Cerebellar nuclear complex (tissue), 1 donor: ENCODE measurements around the gene KIAA1958.
"Not testable (repeated sequence)": the region's sequence is repeated elsewhere in the genome, so short reads cannot be mapped to it uniquely, and the experiment has no call there.

Source experiments
- DNase-seq, 2 experiments: peaks; one replicate each; lab custom pipeline; 2025; lab: John Stamatoyannopoulos, UW

Gene KIAA1958

DNA sequence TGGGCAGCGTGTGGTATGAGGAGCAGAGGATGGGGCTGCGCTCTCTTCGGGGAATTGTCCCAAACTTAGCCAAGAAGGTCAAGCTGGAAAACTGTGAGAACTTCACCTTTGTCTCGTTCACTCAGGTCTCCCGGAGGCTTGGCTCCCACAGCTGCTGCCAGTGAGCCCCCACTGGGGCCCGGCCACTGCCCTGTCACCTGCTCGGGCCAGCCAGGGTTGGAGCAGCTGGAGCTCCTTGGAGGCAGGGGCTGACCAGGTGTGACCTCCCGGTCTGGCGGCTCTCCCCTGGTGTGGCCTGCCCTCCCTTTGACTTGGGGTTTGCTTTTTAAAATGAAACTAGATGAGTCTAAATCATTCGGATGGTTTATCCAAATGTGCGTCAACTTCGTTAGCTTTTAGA lies 173.3 kb downstream of the KIAA1958 start:
- DNase-seq = no peak

DNA sequence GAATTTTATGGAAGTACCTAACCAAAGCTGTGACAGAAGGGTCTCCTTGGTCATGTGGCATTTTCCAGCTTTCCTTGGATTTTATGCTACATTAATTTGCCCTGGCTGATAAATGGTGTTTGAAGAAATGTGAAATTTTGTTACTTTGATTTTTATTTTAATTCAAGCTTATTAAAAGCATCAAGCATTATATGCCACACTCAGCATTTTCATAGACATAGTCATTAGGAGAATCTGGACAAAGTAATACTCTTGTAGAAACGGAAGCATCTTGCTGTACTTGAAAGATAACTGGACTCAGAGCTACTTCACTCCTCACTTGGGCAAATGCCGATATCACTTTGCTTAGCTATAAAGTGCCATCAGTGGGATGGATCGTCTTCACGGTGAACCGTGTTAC lies 177.1 kb downstream of the KIAA1958 start:
- DNase-seq = no peak

DNA sequence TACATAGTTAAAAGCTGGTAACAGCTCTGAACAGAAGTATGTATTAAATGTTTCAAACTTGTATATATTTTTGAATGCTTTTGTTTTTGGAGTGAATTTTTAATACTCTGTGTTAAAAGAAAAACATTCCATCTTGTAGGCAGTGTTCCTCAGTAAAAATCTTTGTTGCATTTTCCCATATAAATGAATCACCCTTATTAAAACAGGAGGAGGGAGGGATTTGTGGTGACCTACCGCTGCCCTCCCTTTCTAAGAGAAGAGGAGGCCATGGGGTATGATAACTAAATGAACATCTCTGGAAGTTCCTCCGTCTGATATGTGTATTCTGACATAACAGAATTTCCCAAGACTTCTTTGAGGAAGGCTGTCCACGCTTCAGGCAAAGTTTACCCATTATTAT lies 177.9 kb downstream of the KIAA1958 start:
- DNase-seq = no peak

DNA sequence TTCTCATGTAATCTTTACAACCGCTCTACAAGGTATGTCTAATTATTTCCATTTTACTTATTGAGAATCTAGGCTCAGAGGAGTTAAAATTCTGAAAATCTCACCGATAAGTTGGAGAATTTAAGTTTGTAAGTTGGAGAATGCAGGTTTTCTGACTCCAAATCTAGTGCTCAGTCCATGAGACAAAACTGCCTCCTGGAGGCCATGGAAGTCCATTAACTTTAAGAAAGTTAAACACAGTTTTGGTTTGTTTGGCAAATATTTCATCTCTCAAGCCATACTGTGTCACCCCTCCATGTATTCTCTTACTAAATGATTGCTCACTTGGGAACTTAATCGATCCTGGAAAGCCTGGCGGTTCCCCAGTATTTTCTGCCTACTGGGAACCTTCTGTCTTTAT lies 178.7 kb downstream of the KIAA1958 start:
- DNase-seq = no peak

DNA sequence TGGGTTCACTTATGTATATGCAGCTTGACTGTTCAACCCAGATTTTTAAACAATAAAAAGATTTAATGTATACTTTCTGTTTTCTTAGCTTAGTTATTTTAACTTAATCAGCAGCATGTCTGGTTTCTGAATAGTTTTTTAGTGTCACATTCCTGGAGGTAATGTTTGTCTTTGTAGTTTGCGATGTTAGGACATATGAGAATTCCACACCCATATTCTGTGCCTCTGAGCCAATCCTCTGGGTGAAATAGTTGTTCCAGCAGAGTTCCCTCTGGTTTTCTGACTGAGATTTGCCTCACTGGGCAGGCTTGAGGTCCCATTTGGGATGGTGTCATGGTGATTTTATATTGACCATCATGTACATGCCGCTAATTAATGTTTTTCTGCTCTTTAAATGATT lies 182.7 kb downstream of the KIAA1958 start:
- no peak for DNase-seq

- DNase-seq = no peak
Measured at GRCh38 chr9:112670991-112671625, 184.5 kb downstream of the KIAA1958 start.

DNA sequence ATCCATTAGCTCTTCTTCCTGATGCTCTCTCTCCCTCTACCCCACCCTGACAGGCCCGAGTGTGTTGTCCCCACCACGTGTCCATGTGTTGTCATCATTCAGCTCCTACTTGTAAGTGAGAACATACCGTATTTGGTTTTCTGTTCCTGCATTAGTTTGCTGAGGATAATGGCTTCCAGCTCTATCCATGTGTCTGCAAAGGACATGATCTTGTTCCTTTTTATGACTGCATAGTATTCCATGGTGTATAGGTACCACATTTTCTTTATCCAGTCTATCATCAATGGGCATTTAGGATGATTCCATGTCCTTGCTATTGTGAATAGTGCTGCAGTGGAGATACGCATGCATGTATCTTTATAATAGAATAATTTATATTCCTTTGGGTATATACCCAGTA lies 186.6 kb downstream of the KIAA1958 start:
- not testable (repeated sequence) for DNase-seq

- DNase-seq = no peak
Measured at GRCh38 chr9:112677040-112677439, 190.4 kb downstream of the KIAA1958 start.

DNA sequence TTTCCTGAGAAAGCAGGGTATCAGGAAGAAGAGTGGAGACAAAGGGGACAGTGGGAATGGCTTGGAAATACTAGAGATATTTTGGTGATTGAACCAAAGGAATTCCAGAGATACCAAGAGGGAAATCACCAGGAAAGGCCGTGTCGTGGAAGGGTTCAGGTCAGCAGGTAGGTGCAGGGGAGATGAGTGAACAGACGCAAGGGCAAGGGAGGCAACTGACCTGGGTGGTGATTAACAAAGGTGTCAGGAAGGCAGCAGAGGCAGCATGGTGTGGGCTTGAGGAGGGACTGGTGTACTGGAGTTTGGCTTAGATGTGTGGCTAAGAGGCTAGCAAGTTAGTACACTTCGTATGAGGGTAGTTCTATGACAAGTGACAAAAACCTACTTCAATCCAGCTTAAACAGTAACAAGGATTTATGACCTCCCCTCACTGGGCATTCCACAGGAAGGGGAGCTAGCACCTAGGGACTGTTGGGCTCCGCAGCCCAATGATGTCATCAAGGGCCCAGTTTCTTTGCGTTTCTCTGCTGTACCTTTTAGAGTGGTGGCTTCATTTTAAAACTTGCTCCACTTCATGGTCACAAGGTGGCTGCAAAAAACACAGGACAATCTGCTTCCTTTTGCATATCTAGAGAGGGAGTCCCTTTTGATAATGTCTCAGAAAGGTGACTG lies 194.2 kb downstream of the KIAA1958 start:
- no peak for DNase-seq

DNA sequence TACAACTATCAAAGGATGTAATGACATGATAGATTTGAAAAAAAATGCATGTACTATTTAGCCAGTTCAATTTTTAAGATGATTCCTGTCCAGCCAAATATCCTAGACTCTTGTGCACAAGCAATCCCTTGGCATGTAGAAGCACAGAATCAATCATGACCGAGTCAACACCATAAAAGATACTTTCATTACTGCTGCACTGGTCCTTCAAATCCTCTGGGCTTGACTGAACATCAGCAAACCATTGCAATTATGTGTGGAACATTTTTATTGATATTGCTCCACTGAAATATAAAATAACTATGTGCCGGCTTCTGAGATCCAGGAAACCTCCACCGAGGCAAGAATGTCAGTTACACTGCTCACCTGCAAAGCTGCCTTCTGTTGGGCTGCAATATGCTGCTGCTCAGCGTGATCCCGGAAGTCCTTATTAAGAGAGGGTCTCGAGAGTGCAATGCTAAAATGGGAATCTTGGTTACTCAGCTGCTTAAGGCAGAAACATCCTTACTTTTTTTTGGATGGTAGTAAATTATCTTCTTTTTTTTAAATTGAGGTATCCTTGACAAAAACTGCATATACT lies 202.6 kb downstream of the KIAA1958 start:
- DNase-seq = no peak

DNA sequence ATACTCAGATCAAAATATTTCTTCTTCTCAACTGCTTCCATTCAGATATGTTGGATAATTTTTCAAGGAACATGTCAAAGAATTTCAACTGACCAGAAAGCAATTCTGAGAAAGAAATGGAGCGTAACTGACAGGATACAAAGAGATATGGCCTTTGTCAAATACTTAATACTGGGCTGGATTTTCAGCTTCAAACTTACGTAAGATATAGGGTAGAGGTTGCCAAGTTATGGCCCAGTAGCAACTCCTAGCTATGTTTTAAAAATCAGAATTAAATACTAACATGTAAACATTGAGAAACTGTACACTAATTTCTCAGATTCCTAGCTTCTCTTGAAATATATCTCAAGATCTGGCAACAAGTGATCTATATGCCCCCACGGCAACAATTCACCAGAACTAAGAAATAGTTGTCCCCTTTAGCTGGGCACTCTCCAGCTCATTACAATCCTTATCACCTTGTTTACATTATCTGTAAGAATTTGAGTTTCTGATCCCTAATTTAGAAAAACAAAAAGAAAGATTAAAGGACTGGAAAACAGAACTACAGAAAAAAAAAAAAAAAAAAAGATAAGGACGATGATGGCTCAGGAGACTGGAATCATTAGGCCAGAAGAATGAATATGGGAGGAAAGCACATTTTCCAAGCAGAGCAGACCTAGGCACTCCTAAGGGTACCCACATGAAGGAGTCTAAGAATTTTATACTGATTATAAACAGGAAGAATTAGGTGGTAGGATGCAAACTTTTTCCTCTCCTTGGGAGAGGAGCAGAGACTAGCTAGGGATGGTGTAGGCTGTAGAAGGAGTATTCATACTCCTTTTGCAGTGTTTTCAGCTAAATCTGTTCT lies 208.3 kb downstream of the KIAA1958 start:
- DNase-seq = no peak

- DNase-seq = no peak
Measured at GRCh38 chr9:112696461-112696860, 209.8 kb downstream of the KIAA1958 start.

- DNase-seq = no peak
Measured at GRCh38 chr9:112699230-112699629, 212.6 kb downstream of the KIAA1958 start.

GRCh38 chr9:112700085-112700484 lies 213.5 kb downstream of the KIAA1958 start:
- DNase-seq = no peak

GRCh38 chr9:112703304-112703703 lies 216.7 kb downstream of the KIAA1958 start:
- DNase-seq = no peak

DNA sequence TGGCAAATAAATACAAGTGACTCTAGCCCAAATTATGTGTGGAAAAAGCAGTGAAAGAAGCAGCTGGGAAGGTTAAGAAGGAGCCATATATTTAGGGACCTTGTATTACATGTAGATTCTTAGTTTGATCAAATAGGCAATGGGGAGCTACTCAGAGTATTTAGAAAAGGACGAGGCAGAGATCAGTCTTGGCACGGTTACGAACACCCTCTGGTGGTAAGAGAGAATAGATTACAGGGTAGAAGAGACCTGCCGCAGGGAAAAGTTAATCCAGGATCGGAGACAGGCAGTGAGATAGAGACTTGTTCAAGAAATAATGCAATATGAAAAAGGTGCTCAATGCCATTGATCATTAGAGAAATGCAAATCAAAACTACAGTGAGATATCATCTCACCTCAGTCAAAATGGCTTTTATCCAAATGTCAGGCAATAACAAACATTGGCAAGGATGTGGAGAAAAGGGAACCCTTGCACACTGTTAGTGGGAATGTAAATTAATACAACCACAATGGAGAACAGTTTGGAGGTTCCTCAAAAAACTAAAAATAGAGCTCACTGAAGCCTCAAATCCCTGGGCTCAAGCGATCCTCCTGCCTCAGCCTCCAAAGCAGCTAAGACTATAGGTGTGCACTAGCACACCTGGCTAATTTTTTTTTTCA lies 219.3 kb downstream of the KIAA1958 start:
- DNase-seq = peak in 1 of 2 experiments; percentile 33

- DNase-seq = no peak
Measured at GRCh38 chr9:112711050-112711689, 224.5 kb downstream of the KIAA1958 start.

GRCh38 chr9:112712678-112713077 lies 226.1 kb downstream of the KIAA1958 start:
- DNase-seq = no peak

- peak; percentile 67 to 93 for DNase-seq
Measured at GRCh38 chr9:112717661-112718331, 231.2 kb downstream of the KIAA1958 start, which contains the start of gene INIP. Gene INIP, minus strand, starts transcription at chr9:112718117. Its CDS starts 1,632 bp downstream, at chr9:112716485.
